G401 (cell line): ENCODE measurements around the gene SDR42E2. TPM values are rescaled to one million over a fixed set of nuclear protein-coding genes. Genes with fewer than 3 reads are reported as not detected.
"Not testable (repeated sequence)": the region's sequence is repeated elsewhere in the genome, so short reads cannot be mapped to it uniquely, and the experiment has no call there.

Source experiments
- DNase-seq: peaks from one replicate; pipeline ENCODE4 v3.0.0-alpha.2; 2015; ENCODE audit warnings: low spot score
- in situ Hi-C: cut with HindIII; loops from 2 replicates; pipeline ENCODE4 v1.10.0; 2016; ENCODE audit warnings: low sequenced_read_pairs, mixed read lengths
- total RNA-seq: library from RNA; depleted of rRNA; stranded (reverse); fragments of >200 nt; shearing (Covaris generic); gene quantifications from 2 replicates; pipeline ENCODE4 v1.2.3, GENCODE V29; 2014

The SDR42E2 gene
- total RNA-seq, 1 experiment from 2014 or later, result not detected

DNA sequence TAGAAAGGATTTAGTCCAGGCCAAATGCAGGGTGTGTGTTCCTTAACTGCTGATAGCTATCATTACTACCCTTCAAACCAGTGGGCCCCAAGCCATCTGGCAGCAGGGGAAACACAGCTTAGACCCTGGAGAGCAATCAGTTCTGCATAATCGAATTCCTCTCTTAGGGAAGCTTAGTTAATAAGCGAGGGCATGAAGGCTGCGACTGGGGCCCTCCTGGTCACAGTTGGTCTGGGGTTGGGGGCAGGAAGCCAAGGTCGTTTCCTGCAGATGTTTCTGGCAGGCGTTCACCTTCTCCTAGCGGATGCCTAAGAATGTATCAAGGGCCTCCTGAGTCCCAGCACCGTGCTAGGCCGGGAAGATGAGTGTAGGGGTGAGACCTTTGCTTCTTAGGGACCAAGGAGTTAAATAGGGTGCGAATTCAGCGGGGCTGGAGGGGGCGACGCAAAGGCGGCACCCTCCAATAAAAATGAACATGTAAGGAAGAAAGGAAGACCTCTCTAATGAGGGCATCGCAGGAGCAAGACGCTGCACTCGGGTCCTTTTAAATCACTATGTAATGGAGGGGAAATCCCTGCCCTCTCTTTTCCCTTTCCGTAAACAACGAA is 27.3 kb downstream of the SDR42E2 start:
- in situ Hi-C loops, result loop anchor here (5.0 kb wide), 1 partner anchor 102 kb away; no protein-coding TSS in a partner anchor
- peak; percentile 40 for DNase-seq

GRCh38 chr16:22190081-22190775 is 27.9 kb downstream of the SDR42E2 start:
- in situ Hi-C loops, result no loop called here
- DNase-seq, result peak; percentile 81

GRCh38 chr16:22190776-22191531 is 28.6 kb downstream of the SDR42E2 start:
- peak; percentile 100 for DNase-seq
- in situ Hi-C loops, result no loop called here

DNA sequence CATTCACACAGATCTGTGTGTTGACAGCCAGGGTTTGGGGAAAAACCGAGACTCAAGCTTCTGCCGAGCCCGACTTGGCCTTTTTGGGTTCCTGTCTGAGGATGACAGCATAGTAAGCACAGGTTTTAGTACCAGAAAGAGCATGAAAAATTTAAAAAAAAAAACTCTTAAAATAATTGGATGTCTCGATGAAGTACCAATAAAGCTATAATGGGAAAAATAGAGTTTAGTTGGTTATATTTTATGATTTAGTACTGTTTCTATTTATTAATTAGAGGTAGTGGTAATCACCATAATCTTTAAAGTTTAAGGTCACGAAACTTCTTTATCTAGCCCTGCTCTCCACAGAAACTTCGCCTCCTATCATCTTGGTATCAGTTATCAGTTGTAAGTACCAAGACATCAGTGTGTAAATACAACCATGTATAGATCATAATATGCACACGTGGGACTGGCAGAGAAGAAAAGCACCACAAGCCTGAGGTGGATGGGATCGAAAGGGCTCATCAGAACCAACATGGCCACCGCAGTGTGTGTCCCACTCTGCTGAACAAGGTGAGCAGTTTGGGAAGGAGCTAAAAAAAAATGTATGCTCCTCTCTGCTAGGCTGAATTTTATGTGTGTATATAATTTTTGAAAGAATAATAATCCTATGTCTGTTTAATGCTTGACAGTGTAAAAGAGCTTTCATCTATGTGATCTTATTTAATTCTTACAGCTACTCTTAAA is 29.4 kb downstream of the SDR42E2 start:
- DNase-seq, result peak; percentile 54
- in situ Hi-C loops, result no loop called here

DNA sequence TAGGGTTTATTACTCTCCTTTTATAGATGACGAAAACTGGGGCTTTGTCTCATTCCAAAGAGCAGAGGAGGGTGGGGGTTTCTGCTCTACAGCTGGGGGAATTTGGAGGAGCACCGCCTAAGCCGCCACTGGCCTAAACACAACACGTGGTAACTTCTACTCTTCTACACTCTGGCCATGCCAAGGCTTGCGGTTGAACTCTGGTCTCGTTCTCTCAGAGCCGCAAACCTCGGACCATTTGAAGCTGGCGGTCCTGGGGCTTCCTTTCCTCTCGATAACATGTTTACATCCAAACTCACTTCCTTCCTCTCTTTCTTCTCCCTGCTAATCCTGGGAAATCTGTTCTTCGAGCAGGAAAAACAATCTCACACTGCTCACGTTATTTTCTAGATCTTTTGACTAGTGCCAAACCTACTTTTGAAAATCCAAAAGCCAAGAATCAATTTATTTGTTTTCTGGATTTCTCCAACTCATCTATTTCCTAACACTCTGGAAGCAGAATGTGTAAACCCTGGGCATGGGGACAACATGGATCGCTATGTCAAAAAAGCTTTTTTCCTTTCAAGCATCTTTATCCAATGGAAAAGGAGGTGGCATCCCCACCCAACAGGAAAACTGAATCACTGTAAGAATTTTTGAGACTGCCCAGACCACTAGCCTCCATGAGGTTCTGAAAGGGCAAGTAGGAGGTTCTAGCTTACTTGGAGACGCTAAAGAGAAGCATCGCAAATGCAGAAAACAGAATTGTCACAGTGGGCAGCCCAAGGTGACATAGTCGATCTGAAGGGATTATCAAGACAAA is 30.2 kb downstream of the SDR42E2 start:
- in situ Hi-C loops, result no loop called here
- DNase-seq, result peak; percentile 79

GRCh38 chr16:22193063-22193411 is 30.7 kb downstream of the SDR42E2 start:
- no peak for DNase-seq
- in situ Hi-C loops, result no loop called here

DNA sequence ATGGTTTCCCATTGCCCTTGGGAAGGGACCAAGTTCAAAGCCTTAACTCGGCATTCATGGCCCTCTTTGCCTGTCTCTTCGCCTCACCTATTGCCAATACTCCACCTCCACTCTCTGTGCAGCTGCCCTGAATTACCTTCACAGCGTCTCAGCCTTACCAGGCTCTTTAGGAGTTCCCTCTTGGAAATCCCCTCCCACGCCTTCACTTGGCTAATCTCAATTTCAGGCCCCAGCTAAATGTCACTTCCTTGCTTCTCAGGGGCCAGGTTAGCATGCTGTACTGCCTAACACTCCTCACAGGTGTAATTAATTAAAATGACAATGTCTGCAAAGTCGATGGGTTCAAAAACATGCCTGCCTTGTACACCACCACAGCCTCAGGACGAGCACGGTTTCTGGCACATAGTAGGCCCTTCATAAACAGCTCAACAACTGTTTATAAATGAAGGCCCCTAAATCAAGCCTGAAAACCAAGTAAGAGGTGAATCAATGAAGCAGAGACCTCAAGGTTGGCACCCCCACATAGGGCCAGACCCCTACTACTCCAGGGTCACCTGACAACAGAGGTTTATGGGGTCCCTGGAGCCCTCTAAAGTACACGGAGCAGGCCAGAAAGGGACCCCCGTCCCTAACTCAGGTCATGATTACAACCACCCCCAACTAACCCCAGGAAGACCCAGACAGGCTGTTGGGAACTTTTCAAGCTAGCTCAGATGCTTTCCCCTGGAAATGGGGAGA is 32.6 kb downstream of the SDR42E2 start:
- no peak for DNase-seq
- in situ Hi-C loops, result no loop called here

DNA sequence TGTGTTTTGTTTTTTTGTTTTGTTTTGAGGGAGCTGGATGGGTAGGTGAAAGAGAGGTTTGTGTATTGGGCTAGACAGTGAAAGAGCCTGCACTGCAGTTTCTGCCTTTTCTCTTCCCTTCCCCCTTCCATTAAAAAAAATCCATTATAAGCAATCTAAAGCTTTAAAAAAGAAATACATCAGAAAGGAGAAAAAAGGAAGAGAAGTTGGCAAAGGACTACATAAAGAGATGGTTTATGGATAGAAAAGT is 33.1 kb downstream of the SDR42E2 start:
- no peak for DNase-seq
- in situ Hi-C loops, result no loop called here

- peak; percentile 97 for DNase-seq
- in situ Hi-C loops, result no loop called here
These were observed 33.6 kb downstream of the SDR42E2 start for GRCh38 chr16:22195695-22196558.

- in situ Hi-C loops, DNase-seq: not testable (repeated sequence)
These were observed 34.4 kb downstream of the SDR42E2 start for GRCh38 chr16:22196559-22197168.

- in situ Hi-C loops, result no loop called here
- no peak for DNase-seq
These were observed 36.4 kb downstream of the SDR42E2 start for GRCh38 chr16:22198547-22199293.

- in situ Hi-C loops, result no loop called here
- DNase-seq, result no peak
These were observed 39.9 kb downstream of the SDR42E2 start for GRCh38 chr16:22202261-22202637.

GRCh38 chr16:22203091-22203490 is 40.8 kb downstream of the SDR42E2 start:
- no peak for DNase-seq
- in situ Hi-C loops, result no loop called here

- no peak for DNase-seq
- in situ Hi-C loops, result no loop called here
These were observed 41.9 kb downstream of the SDR42E2 start for GRCh38 chr16:22204091-22204655.

GRCh38 chr16:22205577-22206012 is 43.3 kb downstream of the SDR42E2 start:
- DNase-seq, result no peak
- in situ Hi-C loops, result no loop called here
